GOT3 (cell line): ENCODE results near the gene SPAG4.

Source experiments
- DNase-seq: peaks from one replicate; lab custom pipeline; 2025; ENCODE audit warnings: mixed read lengths; lab: John Stamatoyannopoulos, UW

The SPAG4 gene, protein sequence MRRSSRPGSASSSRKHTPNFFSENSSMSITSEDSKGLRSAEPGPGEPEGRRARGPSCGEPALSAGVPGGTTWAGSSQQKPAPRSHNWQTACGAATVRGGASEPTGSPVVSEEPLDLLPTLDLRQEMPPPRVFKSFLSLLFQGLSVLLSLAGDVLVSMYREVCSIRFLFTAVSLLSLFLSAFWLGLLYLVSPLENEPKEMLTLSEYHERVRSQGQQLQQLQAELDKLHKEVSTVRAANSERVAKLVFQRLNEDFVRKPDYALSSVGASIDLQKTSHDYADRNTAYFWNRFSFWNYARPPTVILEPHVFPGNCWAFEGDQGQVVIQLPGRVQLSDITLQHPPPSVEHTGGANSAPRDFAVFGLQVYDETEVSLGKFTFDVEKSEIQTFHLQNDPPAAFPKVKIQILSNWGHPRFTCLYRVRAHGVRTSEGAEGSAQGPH

DNA sequence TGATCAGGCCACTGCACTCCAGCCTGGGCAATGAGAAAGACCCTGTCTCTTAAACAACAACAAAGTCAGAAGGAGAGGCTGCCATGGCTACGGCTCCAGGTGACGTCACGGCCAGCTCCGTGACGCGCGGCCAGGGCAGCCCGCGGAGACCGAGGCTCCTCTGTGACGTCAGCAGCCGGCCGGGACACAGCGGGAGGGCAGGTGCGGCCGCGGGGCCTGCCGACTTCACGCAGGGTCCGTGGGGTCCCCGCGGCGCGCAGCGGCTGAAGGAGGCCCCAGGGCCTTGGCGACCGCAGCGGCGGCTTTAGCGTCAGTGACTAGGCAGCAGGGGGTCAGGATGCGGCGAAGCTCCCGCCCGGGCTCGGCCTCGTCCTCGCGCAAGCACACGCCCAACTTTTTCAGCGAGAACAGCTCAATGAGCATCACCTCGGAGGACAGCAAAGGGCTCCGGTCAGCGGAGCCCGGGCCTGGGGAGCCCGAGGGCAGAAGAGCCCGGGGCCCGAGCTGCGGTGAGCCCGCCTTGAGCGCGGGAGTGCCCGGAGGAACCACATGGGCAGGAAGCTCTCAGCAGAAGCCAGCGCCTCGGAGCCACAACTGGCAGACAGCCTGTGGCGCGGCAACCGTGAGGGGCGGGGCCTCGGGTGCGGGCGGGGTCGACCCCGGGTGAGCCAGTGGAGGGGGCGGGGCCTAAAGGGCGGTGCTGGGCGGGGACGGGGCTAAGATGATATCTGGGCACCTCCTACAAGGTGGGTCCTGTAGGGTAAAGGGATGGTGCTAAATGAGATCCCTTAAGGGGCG is at the start of gene SPAG4:
Gene SPAG4, plus strand, starts transcription at position 163 of the 798 bp plus-strand sequence. Its CDS starts 175 bp downstream, at position 338.
- peak; percentile 98 for DNase-seq

DNA sequence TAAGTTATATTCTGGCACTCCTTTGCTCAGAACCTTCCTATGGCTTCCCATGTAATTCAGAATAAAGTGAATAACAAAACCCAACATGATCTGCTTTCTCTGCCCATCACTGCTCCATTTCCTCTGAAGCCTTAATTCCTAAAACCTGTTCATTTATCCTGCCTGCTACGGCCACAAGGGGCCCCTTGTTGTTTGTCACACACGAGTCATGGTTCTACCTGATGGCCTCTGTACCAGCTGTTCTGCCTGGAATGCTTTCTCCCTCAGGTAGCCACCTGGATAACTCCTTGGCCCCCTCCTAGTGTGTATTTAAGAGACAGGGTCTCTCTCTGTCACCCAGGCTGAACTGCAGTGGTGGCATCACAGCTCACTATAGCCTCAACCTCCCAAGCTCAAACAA is 47.0 kb upstream of the SPAG4 start:
- no peak for DNase-seq

DNA sequence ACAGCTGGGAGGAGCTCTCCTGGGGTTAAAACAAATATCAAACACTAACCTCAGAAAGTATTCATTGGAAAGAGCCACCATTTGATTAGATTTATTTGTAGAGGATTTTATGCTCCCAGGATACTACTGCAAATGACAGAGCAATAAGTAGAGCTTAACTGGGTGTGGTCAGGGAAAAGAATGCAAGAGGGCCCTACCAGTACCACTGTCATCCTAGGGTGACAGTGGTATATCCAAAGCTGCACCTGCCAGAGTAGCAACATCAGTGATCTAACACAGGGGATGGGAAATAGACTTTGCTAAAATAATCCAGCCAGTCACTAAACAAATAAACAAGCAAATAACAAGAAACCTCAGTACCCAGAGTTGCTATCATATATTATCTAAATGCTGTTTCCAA is 44.1 kb upstream of the SPAG4 start:
- DNase-seq, result no peak

GRCh38 chr20:35572838-35573237 is 42.8 kb upstream of the SPAG4 start:
- no peak for DNase-seq

DNA sequence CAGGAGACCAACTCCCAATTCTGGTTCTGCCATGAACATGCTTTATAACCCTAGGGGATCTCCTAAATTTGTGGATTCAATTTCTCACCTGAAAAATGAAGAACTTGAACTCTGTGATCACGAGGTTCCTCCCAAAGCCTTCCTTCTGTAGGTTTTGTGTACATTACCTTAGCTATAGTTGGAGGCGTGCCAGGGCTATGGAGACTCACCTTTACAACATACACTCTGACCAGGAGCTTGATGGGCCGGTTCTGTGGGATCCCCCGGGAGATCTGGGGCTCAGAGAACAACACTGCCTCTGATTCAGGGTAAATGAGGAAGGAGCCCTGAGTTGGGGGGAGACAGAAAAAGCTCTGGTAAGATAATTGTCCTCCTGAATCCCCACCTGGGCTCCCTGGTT is 39.7 kb upstream of the SPAG4 start:
- no peak for DNase-seq

- no peak for DNase-seq
Measured at GRCh38 chr20:35576816-35577215, 38.8 kb upstream of the SPAG4 start.

GRCh38 chr20:35578469-35578868 is 37.2 kb upstream of the SPAG4 start:
- DNase-seq, result no peak

GRCh38 chr20:35579196-35579595 is 36.4 kb upstream of the SPAG4 start:
- DNase-seq, result no peak

GRCh38 chr20:35582131-35582530 is 33.5 kb upstream of the SPAG4 start:
- DNase-seq, result no peak

GRCh38 chr20:35582741-35583404 is 32.8 kb upstream of the SPAG4 start:
- no peak for DNase-seq

GRCh38 chr20:35583636-35584560 is 31.7 kb upstream of the SPAG4 start:
- DNase-seq, result no peak

GRCh38 chr20:35586751-35587425 is 28.7 kb upstream of the SPAG4 start:
- no peak for DNase-seq

- no peak for DNase-seq
Measured at GRCh38 chr20:35587436-35587835, 28.2 kb upstream of the SPAG4 start.

- no peak for DNase-seq
Measured at GRCh38 chr20:35588397-35588796, 27.2 kb upstream of the SPAG4 start.

- no peak for DNase-seq
Measured at GRCh38 chr20:35592339-35592974, 23.2 kb upstream of the SPAG4 start.

DNA sequence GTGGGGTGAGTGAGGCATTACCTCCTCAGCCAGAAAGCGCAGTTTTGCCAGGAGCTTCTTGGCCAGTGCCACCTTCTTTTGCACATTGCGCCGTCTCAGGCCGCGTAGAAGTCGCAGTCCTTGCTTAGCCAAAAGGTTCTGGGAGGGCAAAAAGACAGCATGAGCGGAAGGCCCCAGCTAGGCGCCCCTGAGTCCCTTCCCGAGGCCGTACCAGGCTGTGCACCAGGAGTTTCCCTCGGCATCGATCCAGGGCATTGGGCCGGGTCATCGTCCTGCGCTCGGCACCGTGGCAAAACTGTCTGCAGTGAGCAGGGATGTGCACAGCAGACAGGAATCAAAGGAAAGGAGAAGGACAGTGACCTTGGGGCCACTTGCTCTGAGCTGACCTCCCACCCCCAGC is 20.2 kb upstream of the SPAG4 start:
- DNase-seq, result no peak

DNA sequence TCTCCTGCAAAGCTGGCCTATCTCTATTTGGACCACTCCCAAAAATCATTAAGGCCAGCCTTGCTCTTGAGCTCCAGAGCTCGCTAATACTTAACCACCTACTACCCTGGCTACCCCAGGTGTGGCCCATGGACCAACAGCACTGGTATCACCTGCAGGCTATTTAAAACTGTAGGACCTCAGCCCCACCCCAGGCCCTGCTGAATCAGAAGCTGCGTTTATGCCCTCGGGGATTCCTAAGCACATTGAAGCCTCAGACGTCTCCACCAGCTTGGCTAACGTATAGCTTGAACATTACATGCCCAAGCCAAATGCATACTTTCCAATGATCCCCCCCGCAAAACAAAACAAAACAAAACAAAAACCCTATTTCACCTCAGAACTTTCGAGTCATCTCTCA is 19.7 kb upstream of the SPAG4 start:
- no peak for DNase-seq

GRCh38 chr20:35597186-35597585 is 18.4 kb upstream of the SPAG4 start:
- DNase-seq, result no peak

DNA sequence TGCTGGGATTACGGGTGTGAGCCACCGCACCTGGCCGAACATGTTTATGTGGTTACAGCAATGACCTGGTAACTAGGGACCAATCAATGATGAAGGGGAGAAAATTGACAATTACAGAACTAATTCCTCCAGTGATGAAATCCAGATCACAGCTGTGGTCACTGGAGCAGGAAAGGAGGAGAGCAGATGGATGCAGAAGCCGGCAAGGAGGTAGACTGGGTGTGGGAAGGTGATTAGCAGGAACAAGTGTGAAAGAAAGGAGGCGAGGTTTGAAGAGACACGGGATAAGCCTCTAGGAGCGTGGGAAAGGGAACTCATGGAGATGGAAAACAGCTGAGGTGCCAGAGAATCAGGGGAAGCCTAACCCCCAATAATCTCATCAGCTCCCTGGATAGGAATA is 17.2 kb upstream of the SPAG4 start:
- DNase-seq, result no peak
